ENCODE results near the gene SCN4A. TPM values are rescaled to one million over a fixed set of nuclear protein-coding genes. Genes with fewer than 3 reads are reported as not detected.
A peak's percentile ranks its signal among the peaks of the same experiment; 100 is the strongest.

Gene SCN4A
- total and polyA plus RNA-seq, 8 donors, result 0.05 to 0.88 (median 0.58) TPM

DNA sequence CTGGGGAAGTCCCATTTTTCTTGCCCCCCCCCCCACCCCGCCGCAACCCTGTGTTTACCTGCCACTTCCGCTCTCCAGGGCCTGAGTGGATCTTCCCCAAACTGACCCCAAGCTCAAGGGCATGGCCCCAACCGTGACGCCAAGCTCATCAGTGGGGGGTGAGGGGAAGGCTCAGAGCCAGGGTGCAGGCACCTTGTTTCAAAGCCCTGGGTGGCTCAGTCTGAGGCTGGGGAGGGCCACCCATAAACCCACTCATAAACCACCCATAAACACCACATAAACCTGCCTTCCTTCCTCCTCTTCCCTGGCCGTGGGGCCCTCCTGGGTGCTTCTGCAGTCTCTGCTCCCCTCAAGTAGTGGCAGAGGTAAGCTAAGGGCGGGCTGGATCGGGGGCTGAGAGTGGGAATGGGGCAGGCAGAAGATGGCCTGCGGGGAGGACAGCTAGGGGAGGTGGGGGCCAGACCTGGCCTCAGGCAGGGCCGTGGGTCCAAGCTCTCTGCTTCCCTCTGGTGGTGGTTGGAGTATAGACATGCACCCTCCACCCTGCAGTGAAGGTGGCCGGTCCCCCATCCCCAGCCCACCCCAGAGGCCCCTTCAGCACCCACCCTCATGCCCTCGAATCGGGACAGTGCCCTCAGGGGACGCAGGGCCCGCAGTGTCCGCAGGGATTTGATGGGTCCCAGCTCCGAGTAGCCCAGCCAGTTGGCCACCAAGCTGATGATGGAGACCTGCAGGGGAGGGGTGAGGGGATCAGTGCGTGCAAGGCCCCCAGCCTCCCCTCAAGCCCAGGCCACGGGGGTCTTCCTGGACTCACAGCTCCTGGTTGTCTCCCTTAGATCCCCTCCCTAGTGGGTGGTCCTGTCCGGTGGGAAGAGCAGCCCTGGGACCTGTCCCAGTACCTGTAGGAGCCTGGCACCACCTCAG, 26.0 kb downstream of the SCN4A start:
- ATAC-seq (peak; percentile 89), DNase-seq (peak; percentile 20 to 84 (median 50))
- H3K36me3 ChIP-seq, result no peaks in the 10 kb centered on the region
- peaks cover 0 to 12% of the 10 kb centered on the region in 2 donors for H3K4me1 ChIP-seq
- no peaks in the 10 kb centered on the region for H3K27me3 ChIP-seq
- no peak overlapping the region for H3K27ac ChIP-seq
- intact Hi-C loops (cut with DNase I), result no loop called here
- H3K4me3 ChIP-seq, result no peak overlapping the region
- TF ChIP-seq, protein P1, sequence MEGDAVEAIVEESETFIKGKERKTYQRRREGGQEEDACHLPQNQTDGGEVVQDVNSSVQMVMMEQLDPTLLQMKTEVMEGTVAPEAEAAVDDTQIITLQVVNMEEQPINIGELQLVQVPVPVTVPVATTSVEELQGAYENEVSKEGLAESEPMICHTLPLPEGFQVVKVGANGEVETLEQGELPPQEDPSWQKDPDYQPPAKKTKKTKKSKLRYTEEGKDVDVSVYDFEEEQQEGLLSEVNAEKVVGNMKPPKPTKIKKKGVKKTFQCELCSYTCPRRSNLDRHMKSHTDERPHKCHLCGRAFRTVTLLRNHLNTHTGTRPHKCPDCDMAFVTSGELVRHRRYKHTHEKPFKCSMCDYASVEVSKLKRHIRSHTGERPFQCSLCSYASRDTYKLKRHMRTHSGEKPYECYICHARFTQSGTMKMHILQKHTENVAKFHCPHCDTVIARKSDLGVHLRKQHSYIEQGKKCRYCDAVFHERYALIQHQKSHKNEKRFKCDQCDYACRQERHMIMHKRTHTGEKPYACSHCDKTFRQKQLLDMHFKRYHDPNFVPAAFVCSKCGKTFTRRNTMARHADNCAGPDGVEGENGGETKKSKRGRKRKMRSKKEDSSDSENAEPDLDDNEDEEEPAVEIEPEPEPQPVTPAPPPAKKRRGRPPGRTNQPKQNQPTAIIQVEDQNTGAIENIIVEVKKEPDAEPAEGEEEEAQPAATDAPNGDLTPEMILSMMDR (IDR thresholded peaks at IDR 0.05), result peak; percentile 77 to 84
- no peaks in the 10 kb centered on the region for H3K9me3 ChIP-seq

DNA sequence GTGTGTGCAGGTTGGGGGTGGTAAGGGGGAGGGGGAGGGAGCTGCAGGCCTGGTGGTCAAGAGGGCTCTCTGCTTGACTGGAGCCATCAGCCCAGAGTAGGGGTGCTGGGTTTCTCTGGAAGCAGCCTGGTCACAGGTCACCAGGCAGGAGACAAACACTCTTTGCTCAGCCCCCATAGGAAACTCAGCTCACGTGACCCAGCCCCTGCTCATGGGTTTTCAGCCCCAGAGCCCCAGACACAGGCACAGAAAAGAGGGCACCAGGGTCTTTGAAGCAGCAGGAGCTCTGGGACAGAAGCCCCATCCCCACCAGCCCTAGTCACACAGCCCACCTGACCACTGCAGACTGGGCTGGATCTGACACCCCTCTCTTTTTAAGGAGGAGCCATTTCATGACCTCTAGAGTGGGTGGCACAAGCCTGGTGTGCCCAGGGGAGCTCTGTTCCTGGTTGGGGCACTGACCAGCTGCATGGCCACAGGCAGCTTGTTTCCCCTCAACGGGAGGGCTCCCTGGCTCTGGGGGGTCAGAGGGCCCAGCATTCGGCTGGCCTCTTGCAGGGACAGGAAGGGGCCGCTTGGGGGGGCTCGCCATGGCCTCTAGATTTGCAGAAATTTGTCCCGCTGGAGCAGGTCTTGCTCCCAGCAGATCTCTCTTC, 26.8 kb downstream of the SCN4A start:
- DNase-seq, result no peak

DNA sequence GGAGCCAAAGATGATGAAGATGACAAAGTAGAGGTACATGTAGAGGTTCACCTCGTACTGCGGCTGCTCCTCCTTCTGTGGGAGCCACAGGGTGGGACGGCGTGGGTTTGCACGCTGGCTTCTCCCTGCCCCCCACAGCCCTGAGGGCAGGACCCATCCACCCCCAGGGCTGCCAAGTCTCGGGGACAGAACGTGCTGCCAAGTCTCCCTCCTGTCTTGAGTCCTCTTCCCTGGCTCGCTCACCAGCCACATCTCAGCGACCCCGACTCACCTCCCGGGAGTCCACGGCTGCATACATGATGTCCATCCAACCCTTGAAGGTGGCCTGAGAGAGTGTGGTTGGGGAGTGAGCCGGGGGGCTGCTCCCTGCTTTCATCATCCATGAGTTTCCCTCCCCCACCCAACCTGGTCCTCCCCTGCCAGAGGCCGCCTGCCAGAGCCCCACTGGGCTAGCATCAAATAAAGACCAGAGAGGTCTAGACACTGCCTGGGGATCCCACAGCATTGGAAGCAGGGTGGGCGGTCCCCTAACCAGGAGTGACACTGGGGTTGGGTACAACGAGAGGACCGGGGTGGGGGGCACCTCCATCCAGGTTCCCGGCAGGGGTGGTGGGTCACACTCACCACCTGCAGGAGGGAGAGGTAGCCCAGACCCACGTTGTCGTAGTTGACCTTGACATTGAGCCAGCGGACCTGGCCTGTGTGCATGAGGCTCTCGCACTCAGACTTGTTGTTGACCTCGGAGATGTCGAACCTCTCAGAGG, 27.8 kb downstream of the SCN4A start:
- intact Hi-C loops (cut with DNase I), result no loop called here
- H3K27me3 ChIP-seq, result no peaks in the 10 kb centered on the region
- H3K36me3 ChIP-seq, result no peaks in the 10 kb centered on the region
- no peak for ATAC-seq
- no peak for DNase-seq
- peaks cover 0 to 12% of the 10 kb centered on the region in 2 donors for H3K4me1 ChIP-seq
- H3K4me3 ChIP-seq, result no peak overlapping the region
- TF ChIP-seq, protein P1 (IDR thresholded peaks at IDR 0.05), result no peak
- H3K27ac ChIP-seq, result no peak overlapping the region
- no peaks in the 10 kb centered on the region for H3K9me3 ChIP-seq

More for the DNA sequence above, 26.8 kb downstream of the SCN4A start:
- Histone ChIP-seq H3K27me3 (no peaks in the 10 kb centered on the region), H3K36me3 (no peaks in the 10 kb centered on the region), H3K9me3 (no peaks in the 10 kb centered on the region), H3K4me3 (no peak overlapping the region), H3K27ac (no peak overlapping the region), H3K4me1 (peaks cover 0 to 12% of the 10 kb centered on the region in 2 donors)
- TF ChIP-seq, protein P1 (IDR thresholded peaks at IDR 0.05), result no peak
- no peak for ATAC-seq
- intact Hi-C loops (cut with DNase I), result no loop called here

GRCh38 chr17:63943745-63944144, 29.0 kb downstream of the SCN4A start:
- H3K4me3 ChIP-seq, result no peak overlapping the region
- no peaks in the 10 kb centered on the region for H3K9me3 ChIP-seq
- TF ChIP-seq, protein P1 (IDR thresholded peaks at IDR 0.05), result no peak
- ATAC-seq, result no peak
- no peaks in the 10 kb centered on the region for H3K36me3 ChIP-seq
- H3K4me1 ChIP-seq, result peaks cover 0 to 12% of the 10 kb centered on the region in 2 donors
- intact Hi-C loops (cut with DNase I), result no loop called here
- no peaks in the 10 kb centered on the region for H3K27me3 ChIP-seq
- no peak overlapping the region for H3K27ac ChIP-seq
- no peak for DNase-seq

Measured in left lung (tissue), 10 donors.